OCI-LY7 (cell line): ENCODE results near the gene TMEM86B. TPM values are rescaled to one million over a fixed set of nuclear protein-coding genes. Genes with fewer than 3 reads are reported as not detected.

ENCODE experiments used
- BruUV-seq: library from RNA; stranded (reverse); fragments of 400-500 nt; replicated peaks from 2 replicates; lab custom pipeline; 2021; lab: Mats Ljungman, UMichigan
- CTCF ChIA-PET: fragments of 300-600 bp; sonication (Branson Sonifier 250); formaldehyde crosslinking; loops from one replicate; lab custom pipeline; 2022; ENCODE audit warnings: antibody characterized with exemption; ENCODE audit not compliant: unreplicated experiment; lab: Charles Lee
- POLR2A ChIA-PET: fragments of 300-600 bp; sonication (Branson Sonifier 250); formaldehyde crosslinking; loops from one replicate; lab custom pipeline; 2022; ENCODE audit warnings: antibody characterized with exemption; lab: Charles Lee
- DNase-seq: peaks from one replicate; pipeline ENCODE4 v3.0.0-alpha.2; 2015; ENCODE audit warnings: low spot score
- H2AFZ ChIP-seq: fragments of 200-600 bp; sonication (generic), shearing (Covaris generic); 2 replicates; pipeline ENCODE4 v1.6.1; 2014; ENCODE audit warnings: mild to moderate bottlenecking, antibody characterized with exemption, low read length, moderate library complexity
- H3K27ac ChIP-seq: fragments of 200-600 bp; sonication (generic); 2 replicates; pipeline ENCODE4 v1.5.1; 2014; ENCODE audit warnings: mixed run types, low read depth, mild to moderate bottlenecking, moderate library complexity, low read length, inconsistent platforms; ENCODE audit not compliant: poor library complexity, severe bottlenecking
- H3K36me3 ChIP-seq: fragments of 200-600 bp; sonication (generic); 2 replicates; pipeline ENCODE4 v1.6.1; 2014; ENCODE audit warnings: mild to moderate bottlenecking, antibody characterized with exemption, low read length, moderate library complexity, mixed read lengths; ENCODE audit not compliant: insufficient read depth
- H3K4me1 ChIP-seq: fragments of 200-600 bp; sonication (generic); 2 replicates; pipeline ENCODE4 v1.5.1; 2014; ENCODE audit warnings: mild to moderate bottlenecking, low read length; ENCODE audit not compliant: insufficient read depth, poor library complexity, severe bottlenecking
- H3K4me2 ChIP-seq: fragments of 200-600 bp; sonication (generic); 2 replicates; pipeline ENCODE4 v1.6.1; 2014; ENCODE audit warnings: mild to moderate bottlenecking, low read length
- H3K4me3 ChIP-seq: fragments of 200-600 bp; sonication (generic); 2 replicates; pipeline ENCODE4 v1.5.1; 2014; ENCODE audit warnings: mild to moderate bottlenecking, low read depth, low read length; ENCODE audit not compliant: poor library complexity, severe bottlenecking
- H3K79me2 ChIP-seq: fragments of 200-600 bp; sonication (generic); 2 replicates; pipeline ENCODE4 v1.6.1; 2016; ENCODE audit warnings: low read depth, mild to moderate bottlenecking, low read length, moderate library complexity, mixed read lengths; ENCODE audit not compliant: insufficient read depth
- H3K9me2 ChIP-seq: fragments of 200-600 bp; sonication (generic); 2 replicates; pipeline ENCODE4 v1.6.1; 2016; ENCODE audit warnings: mild to moderate bottlenecking, low read length, mixed read lengths; ENCODE audit not compliant: insufficient read depth
- H3K9me3 ChIP-seq: fragments of 200-600 bp; sonication (generic); 2 replicates; pipeline ENCODE4 v1.6.1; 2014; ENCODE audit warnings: mild to moderate bottlenecking, mixed run types, low read length, mixed read lengths
- H4K20me1 ChIP-seq: fragments of 200-600 bp; sonication (generic); 2 replicates; pipeline ENCODE4 v1.6.1; 2014; ENCODE audit warnings: mild to moderate bottlenecking, antibody characterized with exemption, low read length, moderate library complexity, mixed read lengths; ENCODE audit not compliant: insufficient read depth
- EZH2phosphoT487 ChIP-seq: fragments of 200-600 bp; sonication (generic); IDR thresholded peaks from 2 replicates; pipeline ENCODE4 v1.6.1; 2018; ENCODE audit warnings: low read depth, borderline replicate concordance, mild to moderate bottlenecking, mixed run types, antibody characterized with exemption, low read length, moderate library complexity, mixed read lengths
- intact Hi-C: fragments of 100-400 bp; cut with micrococcal nuclease; formaldehyde crosslinking; loops from one replicate; pipeline ENCODE4 v1.10.0; 2022; ENCODE audit not compliant: unreplicated experiment
- total RNA-seq, 2 experiments: library from RNA; depleted of rRNA in 1 of 2; stranded (reverse); fragments of >200 nt in 1 of 2; shearing (Covaris generic) in 1 of 2; gene quantifications; 2 replicates each; pipeline ENCODE4 v1.2.3, GENCODE V29; 2014 to 2022
- TF ChIP-seq, protein P1 (sequence below): fragments of 200-600 bp; sonication (generic); conservative IDR thresholded peaks from 2 replicates; pipeline ENCODE4 v1.5.1; 2014; ENCODE audit warnings: mild to moderate bottlenecking, antibody characterized with exemption, low read length, moderate library complexity, mixed read lengths

TMEM86B gene
- total RNA-seq, 2 experiments from 2014 or later: 8.1 to 13.8 TPM

DNA sequence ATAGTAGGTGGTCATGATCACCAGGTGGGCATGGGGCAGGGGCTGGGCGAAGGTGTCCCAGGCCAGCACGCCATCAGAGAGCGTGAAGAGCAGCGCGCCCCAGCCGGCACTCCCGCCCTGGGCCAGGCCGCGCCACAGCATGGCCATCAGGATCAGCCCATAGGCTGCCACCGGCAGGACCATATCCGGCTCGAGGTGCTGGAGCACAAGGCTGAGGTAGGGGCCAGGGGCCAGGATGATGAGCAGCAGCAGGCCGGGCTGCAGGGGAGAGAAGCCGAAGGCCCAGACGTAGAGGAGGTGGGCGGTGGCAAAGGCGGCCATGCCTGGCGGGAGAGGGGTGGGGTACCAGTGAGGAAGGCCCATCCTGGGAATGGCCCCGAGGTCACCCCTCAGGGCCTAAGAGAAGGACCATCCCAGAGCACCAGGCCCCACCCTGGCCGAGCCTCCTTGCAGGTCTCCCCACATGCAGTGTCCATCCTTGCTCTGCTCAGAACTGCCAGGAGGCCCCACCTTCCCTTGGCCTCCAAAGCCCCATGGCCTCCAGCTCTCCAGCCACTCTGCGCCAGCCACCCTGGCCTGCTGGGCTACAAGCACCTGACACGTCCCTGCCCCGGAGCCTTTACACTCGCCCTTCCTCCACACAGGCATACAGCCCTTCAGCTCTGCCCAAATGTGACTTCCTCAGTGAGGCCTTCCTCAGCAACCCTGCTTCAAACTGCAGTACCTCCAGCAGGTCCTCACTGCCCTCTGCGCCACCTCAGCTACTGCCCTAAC lies 1.1 kb downstream of the TMEM86B start:
- H3K27ac ChIP-seq: no peak overlapping the region
- no peak overlapping the region for H3K4me2 ChIP-seq
- no peaks in the 10 kb centered on the region for H3K9me3 ChIP-seq
- TF ChIP-seq, protein P1, sequence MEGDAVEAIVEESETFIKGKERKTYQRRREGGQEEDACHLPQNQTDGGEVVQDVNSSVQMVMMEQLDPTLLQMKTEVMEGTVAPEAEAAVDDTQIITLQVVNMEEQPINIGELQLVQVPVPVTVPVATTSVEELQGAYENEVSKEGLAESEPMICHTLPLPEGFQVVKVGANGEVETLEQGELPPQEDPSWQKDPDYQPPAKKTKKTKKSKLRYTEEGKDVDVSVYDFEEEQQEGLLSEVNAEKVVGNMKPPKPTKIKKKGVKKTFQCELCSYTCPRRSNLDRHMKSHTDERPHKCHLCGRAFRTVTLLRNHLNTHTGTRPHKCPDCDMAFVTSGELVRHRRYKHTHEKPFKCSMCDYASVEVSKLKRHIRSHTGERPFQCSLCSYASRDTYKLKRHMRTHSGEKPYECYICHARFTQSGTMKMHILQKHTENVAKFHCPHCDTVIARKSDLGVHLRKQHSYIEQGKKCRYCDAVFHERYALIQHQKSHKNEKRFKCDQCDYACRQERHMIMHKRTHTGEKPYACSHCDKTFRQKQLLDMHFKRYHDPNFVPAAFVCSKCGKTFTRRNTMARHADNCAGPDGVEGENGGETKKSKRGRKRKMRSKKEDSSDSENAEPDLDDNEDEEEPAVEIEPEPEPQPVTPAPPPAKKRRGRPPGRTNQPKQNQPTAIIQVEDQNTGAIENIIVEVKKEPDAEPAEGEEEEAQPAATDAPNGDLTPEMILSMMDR: no peak
- no peak for TF ChIP-seq EZH2phosphoT487
- ChIA-PET POLR2A (interaction anchor here (0.6 kb wide), 1 partner anchor 32 kb away, joined by 3 read pairs; no protein-coding TSS in a partner anchor), CTCF (no interaction called here)
- H3K4me1 ChIP-seq: no peaks in the 10 kb centered on the region
- H3K36me3 ChIP-seq: peaks cover 99% of the 10 kb centered on the region
- no peaks in the 10 kb centered on the region for H3K79me2 ChIP-seq
- BruUV-seq: no TSS peak
- H2AFZ ChIP-seq: no peak overlapping the region
- no peak for DNase-seq
- no peak overlapping the region for H3K4me3 ChIP-seq
- no peaks in the 10 kb centered on the region; the same call in 1 of the 2 replicates for H4K20me1 ChIP-seq
- intact Hi-C loops: no loop called here
- no peaks in the 10 kb centered on the region for H3K9me2 ChIP-seq

DNA sequence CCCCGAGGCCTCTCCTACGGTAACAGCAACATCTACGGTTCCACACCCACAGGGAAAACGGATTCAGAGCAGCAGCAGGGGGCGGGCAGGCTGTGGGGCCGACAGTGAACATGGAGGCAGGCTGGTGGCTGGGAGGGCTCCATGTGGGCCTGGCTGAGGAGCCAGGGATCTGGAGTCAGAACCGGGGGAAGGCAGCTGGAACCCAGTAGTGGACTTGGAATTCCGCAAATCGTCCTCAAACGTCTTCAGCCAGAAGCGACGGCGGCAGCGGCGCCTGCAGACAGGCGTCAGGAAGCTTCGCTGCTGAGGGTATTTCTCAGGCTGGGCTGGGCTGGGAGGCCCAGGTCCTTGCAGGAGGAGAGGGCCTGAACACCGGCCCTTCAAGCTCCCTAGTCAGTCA lies 1.8 kb downstream of the TMEM86B start:
- H4K20me1 ChIP-seq: no peaks in the 10 kb centered on the region; the same call in 1 of the 2 replicates
- TF ChIP-seq, protein P1: no peak
- no peak for TF ChIP-seq EZH2phosphoT487
- intact Hi-C loops: no loop called here
- DNase-seq: no peak
- no peak overlapping the region for H2AFZ ChIP-seq
- no peak overlapping the region for H3K4me2 ChIP-seq
- ChIA-PET POLR2A (no interaction called here), CTCF (no interaction called here)
- BruUV-seq: no TSS peak
- no peaks in the 10 kb centered on the region for H3K9me2 ChIP-seq
- no peaks in the 10 kb centered on the region for H3K4me1 ChIP-seq
- H3K27ac ChIP-seq: no peak overlapping the region
- H3K9me3 ChIP-seq: no peaks in the 10 kb centered on the region
- H3K36me3 ChIP-seq: peaks cover 99% of the 10 kb centered on the region
- H3K4me3 ChIP-seq: no peak overlapping the region
- no peaks in the 10 kb centered on the region for H3K79me2 ChIP-seq

DNA sequence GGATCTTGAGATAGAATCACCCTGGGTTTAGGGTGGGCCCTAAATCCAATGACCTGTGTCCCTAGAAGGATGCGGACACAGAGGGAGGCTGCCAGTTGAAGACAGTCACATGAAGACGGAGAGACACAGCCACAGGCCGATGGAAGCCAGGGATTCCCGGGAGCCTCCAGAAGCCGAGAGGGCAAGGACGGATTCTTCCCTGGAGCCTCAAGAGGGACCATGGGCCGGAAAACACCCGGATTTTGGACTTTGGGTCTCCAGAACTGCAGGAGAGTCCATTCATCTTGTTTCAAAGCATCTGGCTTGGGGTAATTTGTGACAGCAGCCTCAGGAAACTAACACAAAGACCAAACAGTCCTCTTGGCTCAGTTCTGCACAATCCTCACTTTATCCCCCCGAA lies 2.3 kb downstream of the TMEM86B start:
- H3K9me3 ChIP-seq: no peaks in the 10 kb centered on the region
- intact Hi-C loops: no loop called here
- H4K20me1 ChIP-seq: no peaks in the 10 kb centered on the region; the same call in 1 of the 2 replicates

More for the DNA sequence above, 2.3 kb downstream of the TMEM86B start:
- Histone ChIP-seq H3K79me2 (no peaks in the 10 kb centered on the region), H2AFZ (no peak overlapping the region), H3K27ac (no peak overlapping the region), H3K9me2 (no peaks in the 10 kb centered on the region), H3K4me1 (no peaks in the 10 kb centered on the region), H3K4me2 (no peak overlapping the region), H3K4me3 (no peak overlapping the region), H3K36me3 (peaks cover 99% of the 10 kb centered on the region)
- ChIA-PET CTCF (no interaction called here), POLR2A (no interaction called here)
- DNase-seq: no peak
- no TSS peak for BruUV-seq
- TF ChIP-seq EZH2phosphoT487: no peak
- TF ChIP-seq, protein P1: no peak
